HepG2 (cell line): ENCODE results near the gene MDFI. TPM values are rescaled to one million over a fixed set of nuclear protein-coding genes. Genes with fewer than 3 reads are reported as not detected.
A peak's percentile ranks its signal among the peaks of the same experiment; 100 is the strongest.

Source experiments
- AKAP8 ChIP-seq: sonication (generic); formaldehyde crosslinking; IDR thresholded peaks from 2 replicates; pipeline ENCODE4 v1.5.1; 2020; ENCODE audit warnings: mild to moderate bottlenecking, missing genetic modification reagents
- ARID2 ChIP-seq: sonication (generic); formaldehyde crosslinking; IDR thresholded peaks from 2 replicates; pipeline ENCODE4 v1.8.1; 2022; ENCODE audit warnings: mild to moderate bottlenecking, missing genetic modification reagents, borderline replicate concordance
- CCDC6 ChIP-seq: sonication (generic); formaldehyde crosslinking; IDR thresholded peaks from 2 replicates; pipeline ENCODE4 v1.8.1; 2022; ENCODE audit warnings: mild to moderate bottlenecking, missing genetic modification reagents, moderate library complexity
- CHCHD3 ChIP-seq: sonication (generic); formaldehyde crosslinking; IDR thresholded peaks from 2 replicates; pipeline ENCODE4 v1.8.0; 2022; ENCODE audit warnings: mild to moderate bottlenecking, missing genetic modification reagents, moderate library complexity
- GZF1 ChIP-seq: sonication (generic); formaldehyde crosslinking; IDR thresholded peaks from 2 replicates; pipeline ENCODE4 v1.5.1; 2020; ENCODE audit warnings: mild to moderate bottlenecking, missing genetic modification reagents
- LBX2 ChIP-seq: sonication (generic); formaldehyde crosslinking; IDR thresholded peaks from 2 replicates; pipeline ENCODE4 v1.5.0; 2020; ENCODE audit warnings: missing genetic modification reagents, mild to moderate bottlenecking, borderline replicate concordance
- MNT ChIP-seq: fragments of 450-650 bp; IDR thresholded peaks from 2 replicates; pipeline ENCODE4 v1.6.1; 2016
- NAIF1 ChIP-seq: sonication (generic); formaldehyde crosslinking; IDR thresholded peaks from 2 replicates; pipeline ENCODE4 v1.5.0; 2020; ENCODE audit warnings: mild to moderate bottlenecking, missing genetic modification reagents, borderline replicate concordance
- NR3C1 ChIP-seq: sonication (generic); formaldehyde crosslinking; IDR thresholded peaks from 2 replicates; pipeline ENCODE4 v1.4.0; 2020; ENCODE audit warnings: missing genetic modification reagents
- PHF21A ChIP-seq: sonication (generic); formaldehyde crosslinking; IDR thresholded peaks from 2 replicates; pipeline ENCODE4 v1.5.0; 2020; ENCODE audit warnings: mild to moderate bottlenecking, missing genetic modification reagents
- SMARCC2 ChIP-seq: fragments of 450-650 bp; IDR thresholded peaks from 2 replicates; pipeline ENCODE4 v1.6.1; 2017; ENCODE audit warnings: antibody characterized with exemption, mild to moderate bottlenecking
- SUZ12 ChIP-seq: fragments of 150-350 bp; IDR thresholded peaks from 2 replicates; pipeline ENCODE4 v1.6.1; 2014; ENCODE audit warnings: low read depth, low read length
- TOPORS ChIP-seq: sonication (generic); formaldehyde crosslinking; IDR thresholded peaks from 2 replicates; pipeline ENCODE4 v1.8.0; 2023; ENCODE audit warnings: mild to moderate bottlenecking, missing genetic modification reagents
- ZFP91 ChIP-seq: sonication (generic); formaldehyde crosslinking; IDR thresholded peaks from 2 replicates; pipeline ENCODE4 v1.9.0; 2022; ENCODE audit warnings: missing genetic modification reagents, mild to moderate bottlenecking, borderline replicate concordance
- ZNF138 ChIP-seq: sonication (generic); formaldehyde crosslinking; IDR thresholded peaks from 2 replicates; pipeline ENCODE4 v1.5.0; 2020; ENCODE audit warnings: mild to moderate bottlenecking, low read depth, missing genetic modification reagents
- ZNF142 ChIP-seq: sonication (generic); formaldehyde crosslinking; IDR thresholded peaks from 2 replicates; pipeline ENCODE4 v1.4.0; 2020; ENCODE audit warnings: missing genetic modification reagents
- ZNF143 ChIP-seq: sonication (generic); formaldehyde crosslinking; IDR thresholded peaks from 2 replicates; pipeline ENCODE4 v1.4.0; 2020; ENCODE audit warnings: missing genetic modification reagents
- ZNF253 ChIP-seq: sonication (generic); formaldehyde crosslinking; IDR thresholded peaks from 2 replicates; pipeline ENCODE4 v1.8.0; 2022; ENCODE audit warnings: mild to moderate bottlenecking, missing genetic modification reagents, borderline replicate concordance
- ZNF382 ChIP-seq: sonication (generic); formaldehyde crosslinking; IDR thresholded peaks from 2 replicates; pipeline ENCODE4 v1.5.0; 2020; ENCODE audit warnings: missing genetic modification reagents, mild to moderate bottlenecking, borderline replicate concordance
- ZNF740 ChIP-seq: sonication (generic); formaldehyde crosslinking; IDR thresholded peaks from 2 replicates; pipeline ENCODE4 v1.4.0; 2020; ENCODE audit warnings: missing genetic modification reagents
- ZNF788 ChIP-seq: sonication (generic); formaldehyde crosslinking; IDR thresholded peaks from 2 replicates; pipeline ENCODE4 v1.5.0; 2020; ENCODE audit warnings: mild to moderate bottlenecking, missing genetic modification reagents, borderline replicate concordance
- polyA plus RNA-seq, 8 experiments: library from polyadenylated mRNA; depleted of rRNA in 3 of 8; stranded (reverse) in 7 of 8; unstranded in 1 of 8; fragments of >200 nt; fragmentation: Illumina TruSeq in 4 of 8; extraction: Trizol in 4 of 8; gene quantifications; 2 replicates each; pipeline versions ENCODE4 v1.2.1 to v1.2.3, GENCODE V29; 2011 to 2016; ENCODE audit warnings: low read depth in 4 of 8, missing spikeins in 1 of 8, mixed read lengths in 1 of 8; ENCODE audit not compliant: insufficient read depth in 1 of 8
- total RNA-seq, 5 experiments: library from RNA; depleted of rRNA; stranded (reverse); fragments of >200 nt; fragmentation: Illumina TruSeq; extraction: Trizol; gene quantifications; 2 replicates each; pipeline ENCODE4 v1.2.3, GENCODE V29; 2016; ENCODE audit warnings: low read depth in 1 of 5

The MDFI gene
- total and polyA plus RNA-seq, 2 of the 13 experiments (the other 11 are each of a cell fraction or from before 2014, with no cell fraction given) = 0.28 TPM; not detected in 1

- TF ChIP-seq ZNF142 (CRISPR knock-in tag) = no peak
- TF ChIP-seq TOPORS = no peak
- no peak for TF ChIP-seq MNT
- no peak for TF ChIP-seq NR3C1 (CRISPR knock-in tag)
- 0 out of 2 replicates have a peak, but pooled peaks have one; percentile 37 for TF ChIP-seq AKAP8
- no peak for TF ChIP-seq CCDC6 (CRISPR knock-in tag)
- TF ChIP-seq ZNF143 (CRISPR knock-in tag) = no peak
- no peak for TF ChIP-seq LBX2
- no peak for TF ChIP-seq SMARCC2
- 0 out of 2 replicates have a peak, but pooled peaks have one; percentile 72 for TF ChIP-seq GZF1
- no peak for TF ChIP-seq ZNF138
- peak; percentile 91 for TF ChIP-seq ZNF740 (CRISPR knock-in tag)
- peak; percentile 28; the same call in 1 of the 2 replicates for TF ChIP-seq SUZ12
- TF ChIP-seq ZFP91 (CRISPR knock-in tag) = 0 out of 2 replicates have a peak, but pooled peaks have one; percentile 55
- TF ChIP-seq ZNF788 = no peak; the same call in 1 of the 2 replicates
- TF ChIP-seq PHF21A (CRISPR knock-in tag) = peak; percentile 11; the same call in 1 of the 2 replicates
- TF ChIP-seq ZNF253 (CRISPR knock-in tag) = no peak
- no peak; the same call in 1 of the 2 replicates for TF ChIP-seq NAIF1 (CRISPR knock-in tag)
- TF ChIP-seq ARID2 (CRISPR knock-in tag) = no peak
- no peak for TF ChIP-seq CHCHD3 (CRISPR knock-in tag)
- no peak for TF ChIP-seq ZNF382 (CRISPR knock-in tag)
These were observed 43.8 kb downstream of the MDFI start (continued) for GRCh38 chr6:41682056-41682477.
